WERI-Rb-1 (cell line): ENCODE measurements around the gene SH3BP5L.

Experiments used
- DNase-seq: peaks from one replicate; pipeline ENCODE4 v3.0.0-alpha.2; 2020
- H3K27ac ChIP-seq: fragments of 250-450 bp; sonication (Bioruptor Pico); 2 replicates; pipeline ENCODE4 v1.5.1; 2020; ENCODE audit warnings: mild to moderate bottlenecking, moderate library complexity
- H3K27me3 ChIP-seq: fragments of 250-450 bp; sonication (Bioruptor Pico); 2 replicates; pipeline ENCODE4 v1.5.1; 2021; ENCODE audit warnings: mild to moderate bottlenecking, low read depth, moderate library complexity; ENCODE audit not compliant: insufficient read depth, severe bottlenecking
- H3K36me3 ChIP-seq: fragments of 250-450 bp; sonication (Bioruptor Pico); 2 replicates; pipeline ENCODE4 v1.5.1; 2020; ENCODE audit warnings: mild to moderate bottlenecking, moderate library complexity
- H3K4me3 ChIP-seq: 2 replicates; pipeline ENCODE4 v1.5.1; 2011; ENCODE audit warnings: low read depth, mild to moderate bottlenecking, control low read depth, low read length
- H3K9me3 ChIP-seq: fragments of 250-450 bp; sonication (Bioruptor Pico); 2 replicates; pipeline ENCODE4 v1.5.1; 2021; ENCODE audit warnings: mild to moderate bottlenecking, moderate library complexity; ENCODE audit not compliant: severe bottlenecking
- TF ChIP-seq, protein P1 (sequence below): IDR thresholded peaks from 2 replicates; pipeline ENCODE4 v1.5.1; 2011; ENCODE audit warnings: low read depth, mild to moderate bottlenecking, control low read depth, inconsistent platforms, low read length

Gene SH3BP5L

DNA sequence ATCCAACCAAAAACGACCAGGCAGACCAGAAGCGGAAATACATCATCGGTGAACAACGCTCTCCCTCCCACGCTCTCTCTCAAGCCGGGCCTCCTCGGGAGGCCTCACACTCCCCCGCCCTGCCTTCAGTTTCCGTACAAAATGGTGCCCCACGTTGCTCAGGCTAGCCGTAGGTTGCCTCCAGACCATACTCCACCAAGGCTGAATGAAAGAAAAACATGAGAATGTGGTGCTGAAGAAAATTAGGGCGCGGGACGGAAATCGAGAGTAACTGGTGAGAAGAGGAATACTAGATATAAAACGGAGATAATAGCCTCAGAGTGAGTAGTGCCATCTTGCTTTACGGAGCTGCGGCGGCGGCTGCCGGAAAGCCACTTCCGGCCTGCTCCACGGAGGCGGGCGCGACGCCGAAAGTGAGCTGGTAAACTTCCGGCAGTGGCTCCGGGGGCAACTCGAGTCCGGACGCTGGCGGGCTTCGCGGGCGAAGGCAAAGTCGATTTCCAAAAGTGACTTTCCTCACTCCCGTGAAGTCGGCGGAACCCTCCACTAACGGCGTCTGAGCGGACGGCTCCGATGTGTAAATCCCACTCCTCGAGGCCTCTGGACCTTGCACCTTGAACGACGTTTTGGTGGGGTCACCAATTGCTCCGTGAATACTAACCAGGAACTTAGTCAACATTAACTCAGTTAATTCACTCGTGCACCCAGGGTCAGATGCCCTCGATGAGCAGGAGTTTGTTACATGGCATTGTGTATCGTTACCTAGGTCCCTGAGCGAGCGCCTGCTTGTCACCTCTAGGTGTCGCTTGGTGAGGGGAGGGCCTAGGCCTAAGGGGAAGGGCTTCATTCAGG lies at the start of gene SH3BP5L:
Gene SH3BP5L, minus strand, starts transcription at position 7 of the 852 bp plus-strand sequence. CDS start 980 bp downstream, outside the sequence.
- H3K9me3 ChIP-seq: peaks cover 9% of the 10 kb centered on the region
- H3K36me3 ChIP-seq: peaks cover 30% of the 10 kb centered on the region
- H3K4me3 ChIP-seq: peak within 1 kb of the TSS; percentile 74
- H3K27me3 ChIP-seq: no peaks in the 10 kb centered on the region
- peak; percentile 96 for DNase-seq
- H3K27ac ChIP-seq: peak within 1 kb of the TSS; percentile 99
- TF ChIP-seq, protein P1, sequence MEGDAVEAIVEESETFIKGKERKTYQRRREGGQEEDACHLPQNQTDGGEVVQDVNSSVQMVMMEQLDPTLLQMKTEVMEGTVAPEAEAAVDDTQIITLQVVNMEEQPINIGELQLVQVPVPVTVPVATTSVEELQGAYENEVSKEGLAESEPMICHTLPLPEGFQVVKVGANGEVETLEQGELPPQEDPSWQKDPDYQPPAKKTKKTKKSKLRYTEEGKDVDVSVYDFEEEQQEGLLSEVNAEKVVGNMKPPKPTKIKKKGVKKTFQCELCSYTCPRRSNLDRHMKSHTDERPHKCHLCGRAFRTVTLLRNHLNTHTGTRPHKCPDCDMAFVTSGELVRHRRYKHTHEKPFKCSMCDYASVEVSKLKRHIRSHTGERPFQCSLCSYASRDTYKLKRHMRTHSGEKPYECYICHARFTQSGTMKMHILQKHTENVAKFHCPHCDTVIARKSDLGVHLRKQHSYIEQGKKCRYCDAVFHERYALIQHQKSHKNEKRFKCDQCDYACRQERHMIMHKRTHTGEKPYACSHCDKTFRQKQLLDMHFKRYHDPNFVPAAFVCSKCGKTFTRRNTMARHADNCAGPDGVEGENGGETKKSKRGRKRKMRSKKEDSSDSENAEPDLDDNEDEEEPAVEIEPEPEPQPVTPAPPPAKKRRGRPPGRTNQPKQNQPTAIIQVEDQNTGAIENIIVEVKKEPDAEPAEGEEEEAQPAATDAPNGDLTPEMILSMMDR: peak; percentile 89

GRCh38 chr1:248873993-248874533 lies 48.3 kb upstream of the SH3BP5L start:
- H3K27me3 ChIP-seq: no peaks in the 10 kb centered on the region
- no peaks in the 10 kb centered on the region for H3K9me3 ChIP-seq
- TF ChIP-seq, protein P1: no peak
- DNase-seq: peak; percentile 86
- H3K36me3 ChIP-seq: no peaks in the 10 kb centered on the region
- peak overlapping the region; percentile 87 for H3K27ac ChIP-seq
- peak overlapping the region; percentile 78 for H3K4me3 ChIP-seq

GRCh38 chr1:248873409-248873992 lies 47.8 kb upstream of the SH3BP5L start:
- Histone ChIP-seq H3K27me3 (no peaks in the 10 kb centered on the region), H3K36me3 (no peaks in the 10 kb centered on the region), H3K27ac (peak overlapping the region; percentile 87), H3K4me3 (peak overlapping the region; percentile 78), H3K9me3 (no peaks in the 10 kb centered on the region)
- peak; percentile 98 for DNase-seq
- TF ChIP-seq, protein P1: 0 out of 2 replicates have a peak, but pooled peaks have one; percentile 4

DNA sequence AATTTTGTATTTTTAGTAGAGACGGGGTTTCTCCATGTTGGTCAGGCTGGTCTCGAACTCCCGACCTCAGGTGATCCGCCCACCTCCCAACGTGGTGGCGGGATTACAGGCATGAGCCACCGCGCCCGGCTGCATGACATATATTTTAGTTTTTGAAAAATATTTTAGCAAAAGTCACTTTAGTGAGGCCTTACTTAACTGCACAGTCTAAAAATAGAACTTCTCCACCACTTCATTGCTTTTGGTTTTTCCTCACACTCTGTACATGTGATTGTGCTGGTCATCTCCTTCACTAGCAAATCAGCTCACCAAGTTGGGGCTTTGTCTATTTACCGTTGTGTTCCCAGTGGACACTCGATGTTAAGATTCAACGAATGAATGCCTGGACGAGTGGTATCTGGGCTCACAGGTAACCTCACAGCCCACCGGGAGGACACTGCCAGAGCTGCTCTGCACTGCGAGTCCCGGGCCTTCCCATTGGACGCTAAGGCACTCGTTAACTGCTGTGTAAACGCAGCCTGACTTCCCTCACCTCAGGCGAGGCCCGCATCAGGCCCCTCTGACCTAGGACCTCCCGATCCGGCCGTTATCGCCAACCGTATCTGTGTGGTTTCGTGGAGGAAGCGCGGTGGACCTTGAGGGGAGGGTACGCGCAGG lies 47.2 kb upstream of the SH3BP5L start:
- peak; percentile 84 for DNase-seq
- Histone ChIP-seq H3K27me3 (no peaks in the 10 kb centered on the region), H3K4me3 (peak overlapping the region; percentile 78), H3K9me3 (no peaks in the 10 kb centered on the region), H3K36me3 (no peaks in the 10 kb centered on the region), H3K27ac (peak overlapping the region; percentile 87)
- TF ChIP-seq, protein P1: no peak

DNA sequence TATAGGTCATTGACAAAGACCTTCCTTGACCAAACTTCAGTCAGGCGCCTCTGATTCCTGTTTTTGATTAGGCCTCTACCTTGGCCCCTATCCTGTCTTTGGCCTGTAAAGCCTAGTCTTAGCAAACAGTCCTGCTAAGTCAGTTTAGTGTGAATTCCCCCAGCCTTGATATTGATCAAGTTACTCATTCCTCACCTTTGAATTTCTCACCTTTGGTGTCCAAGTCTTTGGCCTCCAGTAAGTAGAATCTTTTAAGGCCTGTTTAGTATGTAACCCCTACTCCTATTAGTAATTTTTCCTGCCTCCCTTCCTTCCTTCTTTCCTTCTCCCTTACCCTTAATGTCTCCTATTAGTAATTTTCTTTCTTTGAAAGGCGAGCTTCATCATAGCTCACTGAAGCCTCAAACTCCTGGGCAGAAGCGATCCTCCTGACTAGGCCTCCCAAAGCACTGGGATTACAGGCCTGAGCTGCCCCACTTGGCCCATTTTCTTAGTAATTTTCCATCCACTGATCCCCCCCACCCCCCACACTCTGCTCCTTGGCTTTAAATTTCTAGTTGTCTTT lies 46.2 kb upstream of the SH3BP5L start:
- TF ChIP-seq, protein P1: no peak
- H3K36me3 ChIP-seq: no peaks in the 10 kb centered on the region
- H3K27ac ChIP-seq: peak overlapping the region; percentile 87
- H3K27me3 ChIP-seq: no peaks in the 10 kb centered on the region
- no peaks in the 10 kb centered on the region for H3K9me3 ChIP-seq
- DNase-seq: peak; percentile 23
- H3K4me3 ChIP-seq: peak overlapping the region; percentile 78
